Measurements from ENCODE around the gene NFATC2IP. TPM values are rescaled to one million over a fixed set of nuclear protein-coding genes. Genes with fewer than 3 reads are reported as not detected.

The NFATC2IP gene
- total and polyA plus RNA-seq, 2 of the 4 experiments (the other 2 are of a cell fraction), result 10.0 to 29.1 TPM

DNA sequence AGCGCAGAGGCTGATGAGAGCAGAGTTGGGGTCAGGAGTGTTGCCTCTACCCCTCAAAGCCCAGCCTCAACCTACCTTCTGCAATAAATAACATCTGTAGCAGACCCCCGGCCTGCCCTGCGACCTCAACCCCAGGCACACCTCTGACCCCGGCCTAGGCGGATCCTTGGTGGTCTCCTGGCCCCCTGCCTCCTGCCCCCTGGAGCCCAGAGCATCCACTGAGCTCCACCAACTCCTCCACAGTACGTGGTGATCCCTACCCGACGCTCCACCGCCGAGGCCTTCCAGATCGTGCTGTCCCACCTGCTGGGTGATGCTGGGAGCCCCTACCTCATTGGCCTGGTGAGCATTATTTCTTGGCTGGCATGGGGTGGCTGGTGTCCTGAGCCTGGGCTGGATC, 32.2 kb downstream of the NFATC2IP start:
- Histone ChIP-seq H3K18ac (ENCODE audit: low read depth, low read length) (no peak overlapping the region), H4K20me1 (ENCODE audit: insufficient read depth, low read length) (no peaks in the 10 kb centered on the region), H3K14ac (replicated peaks; ENCODE audit: low read depth, low read length) (no peak overlapping the region), H2AK9ac (replicated peaks; ENCODE audit: low read depth, low read length, poor library complexity) (no peak overlapping the region), H3K27me3 (ENCODE audit: control insufficient read depth, insufficient read depth, low read length) (no peaks in the 10 kb centered on the region), H3K9me1 (ENCODE audit: insufficient read depth, low read length) (no peaks in the 10 kb centered on the region), H3K79me1 (ENCODE audit: low read depth in 1 of 2, low read length in 2 of 2) (peaks cover under 1 to 21% of the 10 kb centered on the region in 2 experiments; a peak in 3 of 4 replicates), H2AFZ (replicated peaks; ENCODE audit: low read length, poor library complexity) (no peak overlapping the region), H3K56ac (ENCODE audit: extremely low read depth, insufficient read depth, low read length) (no peak overlapping the region), H3K9me3 (ENCODE audit: control insufficient read depth, insufficient read depth, low read length) (peaks cover 5% of the 10 kb centered on the region), H4K5ac (ENCODE audit: low read depth, low read length) (no peak overlapping the region), H2BK5ac (ENCODE audit: low read depth, low read length, poor library complexity, severe bottlenecking) (no peak overlapping the region), H3K4me3 (ENCODE audit: insufficient read depth, low read depth, low read length) (no peak overlapping the region), H3K4ac (ENCODE audit: low read depth, low read length) (no peak overlapping the region), H3K36me3 (ENCODE audit: control insufficient read depth, insufficient read depth, low read length) (peaks cover 67% of the 10 kb centered on the region), H2BK15ac (ENCODE audit: low read depth, low read length) (no peak overlapping the region), H3K9ac (ENCODE audit: low read depth, low read length) (no peak overlapping the region), H3K27ac (ENCODE audit: insufficient read depth, low read length) (no peak overlapping the region), H2BK20ac (ENCODE audit: low read depth, low read length) (no peak overlapping the region), H2BK120ac (ENCODE audit: low read depth, low read length) (no peak overlapping the region), H3K23ac (ENCODE audit: low read depth, low read length) (no peak overlapping the region), H2AK5ac (ENCODE audit: low read depth, low read length) (no peak overlapping the region), H4K8ac (ENCODE audit: low read depth in 2 of 2, low read length in 2 of 2) (no peak overlapping the region), H3K4me1 (ENCODE audit: control insufficient read depth, insufficient read depth, low read length) (no peaks in the 10 kb centered on the region), H3K4me2 (ENCODE audit: low read depth, low read length) (no peak overlapping the region), H4K91ac (ENCODE audit: insufficient read depth, low read depth, low read length) (no peak overlapping the region)
- ChIA-PET POLR2A (ENCODE audit: unreplicated experiment) (no interaction called here), CTCF (no interaction called here)
- WGBS, 2 experiments (ENCODE audit: extremely low coverage in 2 of 2, insufficient read length in 1 of 2), result 69% methylated on average over 2 of the region's 11 CpGs; no CpG with 5 or more reads in 1 of the 2 experiments
- intact Hi-C loops (cut with micrococcal nuclease) (no loop called here), dilution Hi-C loops (cut with HindIII; ENCODE audit: low sequenced_read_pairs, unreplicated experiment) (no loop called here), in situ Hi-C loops (cut with MboI; ENCODE audit: low sequenced_read_pairs) (no loop called here)
- BruUV-seq (replicated peaks), result no TSS peak
- TF ChIP-seq FOS (IDR thresholded peaks at IDR 0.05; ENCODE audit: low read depth, low read length) (no peak), RCOR1 (IDR thresholded peaks at IDR 0.05; ENCODE audit: insufficient replicate concordance, low read length) (no peak)
- no peak for ATAC-seq (ENCODE audit: low read depth)
- DNase-seq, result no peak
